ENCODE data around the gene ZBTB20.

Gene ZBTB20

DNA sequence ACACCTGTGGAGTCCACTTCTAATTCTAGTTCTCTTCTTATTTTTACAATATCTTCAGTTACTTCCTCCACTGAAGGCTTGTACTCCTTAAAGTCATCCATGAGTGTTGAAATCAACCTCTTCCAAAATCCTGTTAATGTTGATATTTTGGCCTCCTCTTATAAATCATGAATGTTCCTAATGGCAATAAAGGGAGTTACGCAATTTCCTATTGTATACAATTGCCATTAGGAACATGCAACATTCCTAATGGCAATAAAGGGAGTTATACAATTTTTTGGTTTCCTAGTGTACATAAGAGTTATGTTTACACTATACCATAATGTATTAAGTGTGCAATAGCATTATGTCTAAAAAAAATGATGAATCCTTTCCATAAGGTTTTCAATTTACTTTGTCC, 862.4 kb downstream of the ZBTB20 start:
- TF ChIP-seq, protein P1, sequence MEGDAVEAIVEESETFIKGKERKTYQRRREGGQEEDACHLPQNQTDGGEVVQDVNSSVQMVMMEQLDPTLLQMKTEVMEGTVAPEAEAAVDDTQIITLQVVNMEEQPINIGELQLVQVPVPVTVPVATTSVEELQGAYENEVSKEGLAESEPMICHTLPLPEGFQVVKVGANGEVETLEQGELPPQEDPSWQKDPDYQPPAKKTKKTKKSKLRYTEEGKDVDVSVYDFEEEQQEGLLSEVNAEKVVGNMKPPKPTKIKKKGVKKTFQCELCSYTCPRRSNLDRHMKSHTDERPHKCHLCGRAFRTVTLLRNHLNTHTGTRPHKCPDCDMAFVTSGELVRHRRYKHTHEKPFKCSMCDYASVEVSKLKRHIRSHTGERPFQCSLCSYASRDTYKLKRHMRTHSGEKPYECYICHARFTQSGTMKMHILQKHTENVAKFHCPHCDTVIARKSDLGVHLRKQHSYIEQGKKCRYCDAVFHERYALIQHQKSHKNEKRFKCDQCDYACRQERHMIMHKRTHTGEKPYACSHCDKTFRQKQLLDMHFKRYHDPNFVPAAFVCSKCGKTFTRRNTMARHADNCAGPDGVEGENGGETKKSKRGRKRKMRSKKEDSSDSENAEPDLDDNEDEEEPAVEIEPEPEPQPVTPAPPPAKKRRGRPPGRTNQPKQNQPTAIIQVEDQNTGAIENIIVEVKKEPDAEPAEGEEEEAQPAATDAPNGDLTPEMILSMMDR (conservative IDR thresholded peaks at IDR 0.05; ENCODE audit: control insufficient read depth, insufficient read depth, low read depth, low read length), result no peak
- no peak for DNase-seq (ENCODE audit: low read depth)
- H3K4me3 ChIP-seq (ENCODE audit: control insufficient read depth, low read depth, low read length), result no peak overlapping the region
